Endothelial cell (in vitro differentiated cells): Measurements from ENCODE around the gene PCDHGA2. TPM values are rescaled to one million over a fixed set of nuclear protein-coding genes. Genes with fewer than 3 reads are reported as not detected.
"Not testable (repeated sequence)": the region's sequence is repeated elsewhere in the genome, so short reads cannot be mapped to it uniquely, and the experiment has no call there.

Experiments used
- DNase-seq: peaks from one replicate; pipeline ENCODE4 v3.0.0; 2021; ENCODE audit warnings: low spot score
- H3K27ac Mint-ChIP-seq: one replicate; pipeline ENCODE4 v1.8.0; 2021; ENCODE audit warnings: mixed read lengths, inconsistent platforms; ENCODE audit not compliant: unreplicated experiment
- H3K27me3 Mint-ChIP-seq: one replicate; pipeline ENCODE4 v1.8.0; 2021; ENCODE audit warnings: mild to moderate bottlenecking, moderate library complexity, mixed read lengths, inconsistent platforms; ENCODE audit not compliant: unreplicated experiment
- H3K36me3 Mint-ChIP-seq: one replicate; pipeline ENCODE4 v1.8.0; 2021; ENCODE audit warnings: mild to moderate bottlenecking, low read depth, mixed read lengths, inconsistent platforms; ENCODE audit not compliant: unreplicated experiment
- H3K4me1 Mint-ChIP-seq: one replicate; pipeline ENCODE4 v1.8.0; 2021; ENCODE audit warnings: mild to moderate bottlenecking, mixed read lengths, inconsistent platforms; ENCODE audit not compliant: unreplicated experiment
- H3K4me3 Mint-ChIP-seq: one replicate; pipeline ENCODE4 v1.8.0; 2021; ENCODE audit warnings: mild to moderate bottlenecking, mixed read lengths, inconsistent platforms; ENCODE audit not compliant: unreplicated experiment
- H3K9me3 Mint-ChIP-seq: one replicate; pipeline ENCODE4 v1.8.0; 2021; ENCODE audit warnings: mixed read lengths, inconsistent platforms; ENCODE audit not compliant: unreplicated experiment
- CTCF ChIP-seq: fragments of 200-600 bp; sonication (generic); IDR thresholded peaks from one replicate; pipeline ENCODE4 v1.5.0; 2021; ENCODE audit warnings: antibody characterized with exemption; ENCODE audit not compliant: unreplicated experiment
- total RNA-seq: library from RNA; stranded (reverse); fragmentation: NEBNext Ultra II Directional; extraction: Animal tissue kit (Norgen Biotek cat#: 25700); gene quantifications from one replicate; pipeline ENCODE4 v1.2.1, GENCODE V29; 2021; ENCODE audit not compliant: unreplicated experiment

The PCDHGA2 gene
- total RNA-seq, 1 donor from 2014 or later = 1.6 TPM

DNA sequence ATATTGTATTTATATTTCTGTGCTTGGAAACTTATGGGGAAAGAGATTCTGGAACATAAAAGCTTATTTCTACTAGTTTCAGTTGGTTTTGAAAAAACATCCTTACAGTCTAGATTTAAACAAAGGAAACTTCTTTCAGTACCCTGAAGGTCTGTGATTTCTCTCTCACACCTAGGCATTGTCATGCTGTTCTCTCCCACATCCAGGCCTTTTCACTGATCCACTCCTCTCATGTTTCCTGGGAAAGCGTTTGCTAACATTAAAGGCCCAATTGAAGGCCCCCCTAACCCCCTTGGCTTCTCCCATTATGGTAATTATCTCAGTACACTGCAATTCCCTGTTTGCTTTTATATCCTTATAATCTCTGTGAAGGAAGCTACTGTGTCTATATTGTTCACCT lies 4.2 kb downstream of the PCDHGA2 start:
- TF ChIP-seq CTCF = no peak
- no peak overlapping the region for H3K4me3 Mint-ChIP-seq
- no peak for DNase-seq
- H3K4me1 Mint-ChIP-seq = no peaks in the 10 kb centered on the region
- H3K27ac Mint-ChIP-seq = no peak overlapping the region
- peaks cover 9% of the 10 kb centered on the region for H3K27me3 Mint-ChIP-seq
- H3K36me3 Mint-ChIP-seq = peaks cover 46% of the 10 kb centered on the region
- H3K9me3 Mint-ChIP-seq = peaks cover 48% of the 10 kb centered on the region

- H3K27me3 Mint-ChIP-seq = peaks cover 9% of the 10 kb centered on the region
- DNase-seq = no peak
- no peak within 1 kb of the TSS for H3K27ac Mint-ChIP-seq
- peaks cover 46% of the 10 kb centered on the region for H3K36me3 Mint-ChIP-seq
- peak; percentile 23 for TF ChIP-seq CTCF
- no peaks in the 10 kb centered on the region for H3K4me1 Mint-ChIP-seq
- H3K4me3 Mint-ChIP-seq = peak within 1 kb of the TSS; percentile 56
- peaks cover 42% of the 10 kb centered on the region for H3K9me3 Mint-ChIP-seq
These were observed 4.8 kb downstream of the PCDHGA2 start, which contains the start of gene PCDHGA3 for GRCh38 chr5:141343242-141343952. Gene PCDHGA3 (plus strand): TSS chr5:141343829. CDS start chr5:141344034, 205 bp downstream.

- Mint-ChIP-seq H3K27ac (no peak overlapping the region), H3K36me3 (peaks cover 46% of the 10 kb centered on the region), H3K4me1 (no peaks in the 10 kb centered on the region), H3K9me3 (peaks cover 37% of the 10 kb centered on the region), H3K4me3 (peak overlapping the region; percentile 56), H3K27me3 (peaks cover 9% of the 10 kb centered on the region)
- TF ChIP-seq CTCF = no peak
- no peak for DNase-seq
These were observed 5.4 kb downstream of the PCDHGA2 start for GRCh38 chr5:141343953-141344463.

GRCh38 chr5:141345327-141345726 lies 6.8 kb downstream of the PCDHGA2 start:
- Mint-ChIP-seq H3K27ac (peak overlapping the region; percentile 1), H3K27me3 (peaks cover 9% of the 10 kb centered on the region), H3K4me1 (no peaks in the 10 kb centered on the region), H3K36me3 (peaks cover 47% of the 10 kb centered on the region), H3K9me3 (peaks cover 38% of the 10 kb centered on the region), H3K4me3 (no peak overlapping the region)
- no peak for DNase-seq
- TF ChIP-seq CTCF = no peak

- Mint-ChIP-seq H3K9me3 (peaks cover 40% of the 10 kb centered on the region), H3K36me3 (peaks cover 46% of the 10 kb centered on the region)
- not testable (repeated sequence) for DNase-seq, H3K27ac Mint-ChIP-seq, H3K4me3 Mint-ChIP-seq, H3K27me3 Mint-ChIP-seq, H3K4me1 Mint-ChIP-seq
These were observed 7.5 kb downstream of the PCDHGA2 start for GRCh38 chr5:141346017-141346416.
